CD8-positive, alpha-beta memory T cell (primary cell): ENCODE data around the gene ZFYVE21. TPM values are rescaled to one million over a fixed set of nuclear protein-coding genes. Genes with fewer than 3 reads are reported as not detected.

ENCODE experiments used
- CTCF ChIA-PET: fragments of 350-600 bp; sonication (Branson Sonifier 250); formaldehyde crosslinking; loops from one replicate; lab custom pipeline; 2021; ENCODE audit warnings: antibody characterized with exemption; lab: Charles Lee
- POLR2A ChIA-PET: fragments of 350-600 bp; sonication (Branson Sonifier 250); formaldehyde crosslinking; loops from one replicate; lab custom pipeline; 2021; ENCODE audit warnings: antibody characterized with exemption; lab: Charles Lee
- DNase-seq, 5 donors: peaks; one replicate each; pipeline versions ENCODE4 v3.0.0 to v3.0.0-alpha.2; 2020 to 2022; ENCODE audit warnings: mixed read lengths in 1 of 5
- H3K27ac ChIP-seq: one replicate; pipeline ENCODE4 v1.7.0; 2013; ENCODE audit warnings: low read depth, mild to moderate bottlenecking, low read length, moderate library complexity
- H3K27me3 ChIP-seq: 2 replicates; pipeline ENCODE4 v1.7.0; 2013; ENCODE audit warnings: low read length, mild to moderate bottlenecking; ENCODE audit not compliant: insufficient read depth, poor library complexity, severe bottlenecking
- H3K36me3 ChIP-seq: 2 replicates; pipeline ENCODE4 v1.7.0; 2013; ENCODE audit warnings: mild to moderate bottlenecking, low read length, moderate library complexity; ENCODE audit not compliant: insufficient read depth
- H3K4me1 ChIP-seq: 2 replicates; pipeline ENCODE4 v1.7.0; 2013; ENCODE audit warnings: mild to moderate bottlenecking, low read length, moderate library complexity; ENCODE audit not compliant: insufficient read depth
- H3K4me3 ChIP-seq: 2 replicates; pipeline ENCODE4 v1.7.0; 2013; ENCODE audit warnings: mild to moderate bottlenecking, low read length
- H3K9me3 ChIP-seq: 2 replicates; pipeline ENCODE4 v1.7.0; 2013; ENCODE audit warnings: mild to moderate bottlenecking, low read length
- H3K27ac Mint-ChIP-seq, 8 donors: one replicate each; pipeline ENCODE4 v1.8.0; 2020 to 2021; ENCODE audit warnings: mixed read lengths in 8 of 8, mild to moderate bottlenecking in 6 of 8, inconsistent platforms in 3 of 8, moderate library complexity in 3 of 8
- H3K27me3 Mint-ChIP-seq, 2 donors: one replicate each; pipeline ENCODE4 v1.8.0; 2020 to 2021; ENCODE audit warnings: mixed read lengths in 2 of 2, mild to moderate bottlenecking in 1 of 2, moderate library complexity in 1 of 2
- H3K36me3 Mint-ChIP-seq, 3 donors: one replicate each; pipeline ENCODE4 v1.8.0; 2020 to 2021; ENCODE audit warnings: mixed read lengths in 3 of 3, inconsistent platforms in 1 of 3, mild to moderate bottlenecking in 1 of 3
- H3K4me1 Mint-ChIP-seq, 3 donors: one replicate each; pipeline ENCODE4 v1.8.0; 2020 to 2021; ENCODE audit warnings: mixed read lengths in 3 of 3, inconsistent platforms in 1 of 3, mild to moderate bottlenecking in 1 of 3
- H3K4me3 Mint-ChIP-seq, 7 donors: one replicate each; pipeline ENCODE4 v1.8.0; 2020 to 2021; ENCODE audit warnings: mixed read lengths in 7 of 7, mild to moderate bottlenecking in 6 of 7, moderate library complexity in 4 of 7, inconsistent platforms in 2 of 7
- H3K9me3 Mint-ChIP-seq, 5 donors: one replicate each; pipeline ENCODE4 v1.8.0; 2020 to 2022; ENCODE audit warnings: mixed read lengths in 5 of 5, mild to moderate bottlenecking in 3 of 5, moderate library complexity in 2 of 5, inconsistent platforms in 1 of 5
- polyA plus RNA-seq: library from polyadenylated mRNA; unstranded; fragments of 300-500 nt; fragmentation: Illumina TruSeq; gene quantifications from one replicate; pipeline ENCODE4 v1.2.3, GENCODE V29; 2021
- total RNA-seq, 2 experiments: library from RNA; stranded (reverse); gene quantifications; one replicate each; pipeline ENCODE4 v1.2.3, GENCODE V29; 2021

ZFYVE21 gene
- total and polyA plus RNA-seq, 3 experiments from 2014 or later = 15.1 to 18.1 (median 15.9) TPM

DNA sequence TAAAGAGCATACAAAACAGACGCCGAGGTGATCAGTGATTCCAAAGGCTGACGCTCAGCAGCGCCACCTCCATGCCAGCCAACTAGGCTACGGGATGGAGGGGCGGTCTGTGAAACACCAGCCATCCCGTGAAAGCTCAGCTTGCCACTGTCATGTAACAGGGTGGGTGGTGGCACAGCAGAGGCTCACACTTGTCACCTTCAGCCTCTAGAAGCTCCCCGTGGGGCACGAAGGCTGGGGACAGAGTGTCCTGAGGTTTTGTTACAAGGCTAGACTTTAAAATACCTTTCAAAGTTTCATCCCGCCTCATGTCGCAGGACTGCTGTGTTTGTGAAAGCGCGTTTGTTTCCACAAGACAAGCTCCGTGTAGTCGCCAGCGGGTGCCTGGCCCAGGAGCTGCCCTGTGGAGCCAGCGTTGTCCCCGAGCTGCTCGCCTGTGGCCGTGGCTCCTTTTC, 21.0 kb upstream of the ZFYVE21 start:
- Mint-ChIP-seq H3K36me3 (peaks cover 0 to 72% (median under 1%) of the 10 kb centered on the region in 3 donors), H3K4me3 (no peak overlapping the region), H3K27me3 (no peaks in the 10 kb centered on the region), H3K9me3 (no peaks in the 10 kb centered on the region), H3K27ac (no peak overlapping the region), H3K4me1 (peaks cover 4 to 9% (median 5%) of the 10 kb centered on the region in 3 donors)
- Histone ChIP-seq H3K4me1 (no peaks in the 10 kb centered on the region), H3K36me3 (peaks cover 20% of the 10 kb centered on the region), H3K27me3 (no peaks in the 10 kb centered on the region), H3K27ac (no peak overlapping the region), H3K9me3 (no peaks in the 10 kb centered on the region), H3K4me3 (no peak overlapping the region)
- no peak for DNase-seq
- POLR2A ChIA-PET = interaction anchor here (0.6 to 0.7 kb wide), 4 partner anchors 18 to 108 kb away, joined by 3 to 11 read pairs (median 4); no protein-coding TSS in a partner anchor
- CTCF ChIA-PET = interaction anchor here (1.0 kb wide), 1 partner anchor 9 kb away, joined by 4 read pairs; no protein-coding TSS in a partner anchor

DNA sequence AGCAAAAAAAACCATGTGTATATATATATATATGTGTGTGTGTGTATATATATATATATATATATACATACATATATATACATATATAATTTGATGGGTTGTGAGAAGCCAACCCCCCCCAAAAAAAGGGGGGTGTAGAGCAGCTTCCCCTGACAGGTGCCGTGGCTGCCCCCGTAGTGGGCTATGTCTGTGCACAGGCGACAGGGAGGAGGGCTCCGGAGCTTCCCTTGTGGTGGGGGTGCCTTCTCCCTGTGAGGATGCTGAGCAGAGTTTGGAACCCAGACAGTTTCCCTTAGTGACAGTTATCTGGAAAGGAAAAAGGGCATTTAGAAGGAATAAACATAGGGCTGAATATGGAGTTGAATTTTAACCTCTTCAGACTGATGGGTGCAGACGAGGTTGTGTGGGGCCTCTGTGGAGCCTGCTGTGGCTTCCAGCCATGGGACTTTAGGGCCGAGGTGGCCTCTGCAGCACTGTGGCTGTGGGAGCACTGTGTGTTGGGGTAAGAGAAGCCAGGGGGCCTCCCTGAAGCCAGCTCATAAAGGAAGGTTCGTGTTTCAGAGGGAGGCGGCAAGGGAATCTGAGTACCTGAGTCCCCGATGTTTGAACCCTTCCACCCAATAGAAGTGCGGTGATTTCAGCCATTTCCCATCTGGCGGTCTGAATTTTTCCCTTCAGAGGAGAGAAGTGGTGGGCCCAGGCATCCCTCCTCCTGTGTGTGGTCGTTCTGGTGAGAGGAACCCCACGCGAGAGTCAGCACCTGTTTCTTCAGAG, 20.1 kb upstream of the ZFYVE21 start:
- Histone ChIP-seq H3K27me3 (no peaks in the 10 kb centered on the region), H3K36me3 (peaks cover 20% of the 10 kb centered on the region), H3K4me3 (no peak overlapping the region), H3K9me3 (no peaks in the 10 kb centered on the region), H3K4me1 (no peaks in the 10 kb centered on the region), H3K27ac (no peak overlapping the region)
- Mint-ChIP-seq H3K4me3 (no peak overlapping the region), H3K9me3 (no peaks in the 10 kb centered on the region), H3K36me3 (peaks cover 0 to 71% (median 0%) of the 10 kb centered on the region in 3 donors), H3K27ac (peak overlapping the region in 3 of 8 donors; percentile 17 to 84 (median 62)), H3K27me3 (no peaks in the 10 kb centered on the region), H3K4me1 (peaks cover 3 to 9% (median 3%) of the 10 kb centered on the region in 3 donors)
- POLR2A ChIA-PET = interaction anchor here (0.8 kb wide), 1 partner anchor 111 kb away, joined by 8 read pairs; no protein-coding TSS in a partner anchor
- DNase-seq = no peak
- CTCF ChIA-PET = interaction anchor here (1.0 kb wide), 1 partner anchor 8 kb away, joined by 4 read pairs; no protein-coding TSS in a partner anchor

DNA sequence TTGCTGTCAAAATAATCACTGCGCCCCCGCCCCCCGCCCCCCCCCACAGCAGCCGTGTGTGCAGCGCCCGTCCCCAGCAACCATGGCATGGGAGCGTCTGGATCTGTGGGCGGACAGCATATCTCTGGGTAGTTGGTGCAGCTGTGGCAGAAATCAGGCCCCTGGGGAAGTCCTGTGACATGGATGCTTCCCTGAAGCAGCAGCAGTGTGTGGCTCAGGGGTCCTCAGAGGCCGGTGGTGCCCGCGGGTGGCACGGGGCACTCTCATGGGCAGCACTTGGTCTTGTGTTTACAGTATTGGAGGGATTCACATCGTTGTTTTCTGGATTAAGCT, 19.6 kb upstream of the ZFYVE21 start:
- Mint-ChIP-seq H3K9me3 (no peaks in the 10 kb centered on the region), H3K4me1 (peaks cover 3 to 9% (median 3%) of the 10 kb centered on the region in 3 donors), H3K4me3 (no peak overlapping the region), H3K27me3 (no peaks in the 10 kb centered on the region), H3K27ac (peak overlapping the region in 4 of 8 donors; percentile 38 to 63 (median 56)), H3K36me3 (peaks cover 0 to 70% (median 0%) of the 10 kb centered on the region in 3 donors)
- no peak for DNase-seq
- CTCF ChIA-PET = no interaction called here
- Histone ChIP-seq H3K27me3 (no peaks in the 10 kb centered on the region), H3K9me3 (no peaks in the 10 kb centered on the region), H3K4me1 (no peaks in the 10 kb centered on the region), H3K27ac (no peak overlapping the region), H3K4me3 (no peak overlapping the region), H3K36me3 (peaks cover 20% of the 10 kb centered on the region)
- POLR2A ChIA-PET = interaction anchor here (0.8 kb wide), 1 partner anchor 111 kb away, joined by 8 read pairs; no protein-coding TSS in a partner anchor

DNA sequence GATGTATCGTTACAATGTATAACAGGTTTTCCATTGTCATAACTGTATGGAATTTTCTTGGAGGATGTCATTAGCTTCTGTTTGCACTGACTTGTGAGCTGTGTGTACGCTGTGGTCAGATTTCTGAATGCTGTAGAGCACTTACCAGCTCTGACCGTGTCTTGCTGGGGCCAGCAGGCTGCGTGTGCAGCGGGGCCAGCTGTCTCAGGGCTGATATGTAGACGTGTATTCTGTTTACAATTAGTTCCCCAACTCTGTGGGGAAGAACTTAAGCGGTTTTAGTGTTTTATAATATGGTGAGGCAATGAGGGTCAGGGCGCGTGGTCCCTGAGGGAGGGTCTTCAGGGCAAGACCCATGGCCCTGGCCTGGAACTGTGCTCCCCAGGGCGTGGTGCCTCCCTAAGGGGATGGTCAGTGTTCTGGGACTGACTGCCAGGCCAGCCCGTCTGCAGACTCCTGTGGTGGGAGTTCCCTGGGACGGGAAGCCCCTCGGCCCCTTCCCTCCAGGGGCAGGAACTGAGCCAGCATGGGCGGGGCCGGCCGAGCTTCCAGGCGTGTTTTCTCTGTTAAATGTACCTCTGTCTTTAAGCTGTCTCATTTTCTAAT, 19.0 kb upstream of the ZFYVE21 start:
- Mint-ChIP-seq H3K27ac (peak overlapping the region in 5 of 8 donors; percentile 38 to 63 (median 52)), H3K4me3 (no peak overlapping the region), H3K27me3 (no peaks in the 10 kb centered on the region), H3K9me3 (no peaks in the 10 kb centered on the region), H3K36me3 (peaks cover 0 to 70% (median 0%) of the 10 kb centered on the region in 3 donors), H3K4me1 (peaks cover 3 to 9% (median 3%) of the 10 kb centered on the region in 3 donors)
- H3K27me3 ChIP-seq = no peaks in the 10 kb centered on the region
- H3K36me3 ChIP-seq = peaks cover 20% of the 10 kb centered on the region
- DNase-seq = no peak
- H3K9me3 ChIP-seq = no peaks in the 10 kb centered on the region
- ChIA-PET POLR2A (interaction anchor here (0.6 kb wide), 1 partner anchor 119 kb away, joined by 9 read pairs; no protein-coding TSS in a partner anchor), CTCF (no interaction called here)
- H3K4me3 ChIP-seq = no peak overlapping the region
- H3K4me1 ChIP-seq = no peaks in the 10 kb centered on the region
- H3K27ac ChIP-seq = no peak overlapping the region

DNA sequence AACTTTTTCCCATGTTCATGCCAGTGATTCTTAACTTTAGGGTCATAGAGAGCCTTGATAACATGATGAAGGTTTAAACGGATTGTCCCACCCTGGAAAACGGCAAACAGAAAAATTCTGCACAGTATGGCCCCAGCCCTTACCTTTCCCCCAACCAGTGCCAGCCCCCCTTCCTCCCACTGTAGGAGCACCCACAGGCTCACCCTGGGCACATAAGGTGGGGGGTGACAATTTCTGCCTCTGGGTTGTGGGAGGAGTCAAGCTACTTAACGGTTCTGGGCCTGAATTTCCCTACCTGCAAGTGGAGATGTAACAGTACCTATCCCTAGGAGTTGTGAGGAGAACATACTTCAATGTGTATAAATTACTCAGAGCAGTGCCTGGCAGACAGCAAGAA, 18.4 kb upstream of the ZFYVE21 start:
- Mint-ChIP-seq H3K4me3 (no peak overlapping the region), H3K36me3 (peaks cover 0 to 68% (median 0%) of the 10 kb centered on the region in 3 donors), H3K4me1 (peaks cover 3 to 9% (median 3%) of the 10 kb centered on the region in 3 donors), H3K27me3 (no peaks in the 10 kb centered on the region), H3K27ac (peak overlapping the region in 4 of 8 donors; percentile 33 to 72 (median 45)), H3K9me3 (no peaks in the 10 kb centered on the region)
- H3K36me3 ChIP-seq = peaks cover 20% of the 10 kb centered on the region
- no peaks in the 10 kb centered on the region for H3K9me3 ChIP-seq
- H3K27ac ChIP-seq = no peak overlapping the region
- CTCF ChIA-PET = no interaction called here
- H3K27me3 ChIP-seq = no peaks in the 10 kb centered on the region
- POLR2A ChIA-PET = no interaction called here
- no peak for DNase-seq
- H3K4me3 ChIP-seq = no peak overlapping the region
- H3K4me1 ChIP-seq = no peaks in the 10 kb centered on the region

DNA sequence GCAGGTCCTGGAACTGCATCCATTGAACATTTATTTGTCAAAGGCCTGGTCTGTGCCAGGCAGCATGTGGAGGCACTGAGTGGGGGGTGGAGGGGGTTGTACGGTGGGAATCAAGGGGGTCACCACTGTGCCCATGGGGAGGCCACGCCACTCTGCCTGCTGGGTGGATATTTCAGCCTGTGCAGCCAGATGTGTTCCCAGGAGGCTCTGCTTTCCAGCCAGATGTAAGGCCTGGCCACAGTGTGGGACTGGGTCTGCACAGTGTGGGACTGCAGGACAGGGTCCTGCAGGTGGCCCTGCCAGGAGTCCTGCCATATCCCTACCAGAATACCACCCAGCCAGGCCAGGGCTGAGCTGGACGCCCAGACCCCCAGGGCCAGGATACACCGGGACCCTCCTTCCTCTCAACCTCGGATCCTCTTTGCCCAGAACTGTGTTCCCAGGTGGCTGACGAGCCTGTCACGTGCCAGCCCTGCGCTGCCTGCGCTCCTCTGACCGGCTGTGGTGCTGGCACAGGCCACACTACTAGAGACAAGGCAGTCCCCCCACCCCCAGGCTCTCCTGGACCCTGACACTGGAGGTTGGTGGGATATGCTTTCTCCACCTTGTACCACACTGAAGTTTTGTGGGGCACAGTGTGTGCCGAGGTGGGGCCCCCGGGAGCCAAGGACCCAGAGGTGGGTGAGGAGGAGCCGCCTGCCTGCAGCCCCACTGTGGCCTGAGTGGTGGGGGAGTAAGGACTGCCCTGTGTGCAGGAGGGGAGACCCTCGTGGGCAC, 17.8 kb upstream of the ZFYVE21 start:
- Mint-ChIP-seq H3K9me3 (no peaks in the 10 kb centered on the region), H3K27ac (peak overlapping the region in 3 of 8 donors; percentile 33 to 72 (median 43)), H3K4me3 (no peak overlapping the region), H3K36me3 (peaks cover 0 to 71% (median 0%) of the 10 kb centered on the region in 3 donors), H3K27me3 (no peaks in the 10 kb centered on the region), H3K4me1 (peaks cover 3 to 9% (median 3%) of the 10 kb centered on the region in 3 donors)
- peaks cover 21% of the 10 kb centered on the region for H3K36me3 ChIP-seq
- H3K27ac ChIP-seq = no peak overlapping the region
- no peak overlapping the region for H3K4me3 ChIP-seq
- CTCF ChIA-PET = no interaction called here
- H3K9me3 ChIP-seq = no peaks in the 10 kb centered on the region
- H3K4me1 ChIP-seq = no peaks in the 10 kb centered on the region
- POLR2A ChIA-PET = no interaction called here
- DNase-seq = no peak
- H3K27me3 ChIP-seq = no peaks in the 10 kb centered on the region

DNA sequence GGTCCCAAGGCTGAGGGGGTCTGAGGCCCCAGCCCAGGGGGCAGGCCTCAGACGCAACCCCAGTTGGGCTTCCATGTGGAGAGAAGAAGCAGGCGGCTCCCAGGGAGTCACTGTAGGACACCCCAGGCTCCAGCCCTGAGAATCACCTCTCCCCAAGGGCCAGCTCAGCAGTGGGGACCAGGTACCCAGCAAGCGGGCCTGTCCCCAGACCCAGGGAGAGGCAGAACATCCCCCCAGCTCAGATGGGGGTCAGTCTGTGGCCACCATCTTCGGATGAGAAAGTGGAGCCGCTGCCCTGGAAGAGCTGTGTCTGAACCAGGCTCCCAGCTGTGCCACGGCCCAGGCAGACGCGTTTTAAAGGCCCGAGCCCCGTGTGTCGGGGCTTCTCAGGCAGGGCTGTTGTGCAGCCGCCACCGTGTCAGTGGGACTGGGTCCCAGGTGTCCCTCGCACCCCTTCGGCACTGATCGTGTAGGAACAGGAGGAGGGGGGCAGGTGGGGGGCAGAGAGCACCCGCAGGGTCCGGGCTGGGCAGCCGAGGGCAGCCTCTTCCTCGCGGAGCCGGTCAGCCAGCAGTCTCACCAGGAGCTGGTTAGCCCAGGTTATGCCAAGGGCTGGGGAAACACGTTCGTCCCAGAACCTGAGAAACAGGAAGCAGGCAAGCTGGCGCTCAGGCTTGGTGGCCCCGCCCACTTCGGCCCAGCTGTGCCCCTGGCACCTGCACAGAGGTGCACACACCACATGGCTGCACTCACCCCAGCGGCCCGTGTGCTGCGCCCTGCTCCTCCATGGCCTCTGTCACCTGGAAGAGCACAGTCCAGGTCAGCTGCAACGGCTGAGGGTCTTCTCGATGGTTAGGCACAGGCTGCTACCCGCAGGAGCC, 17.0 kb upstream of the ZFYVE21 start:
- CTCF ChIA-PET = no interaction called here
- Histone ChIP-seq H3K4me3 (no peak overlapping the region), H3K36me3 (peaks cover 15% of the 10 kb centered on the region), H3K27ac (no peak overlapping the region), H3K27me3 (no peaks in the 10 kb centered on the region), H3K4me1 (no peaks in the 10 kb centered on the region), H3K9me3 (no peaks in the 10 kb centered on the region)
- peak overlapping the region in 2 of 8 donors; percentile 19 to 42 for H3K27ac Mint-ChIP-seq
- POLR2A ChIA-PET = no interaction called here
- peaks cover 0 to 70% (median 0%) of the 10 kb centered on the region in 3 donors for H3K36me3 Mint-ChIP-seq
- H3K27me3 Mint-ChIP-seq = no peaks in the 10 kb centered on the region
- peaks cover 3 to 9% (median 5%) of the 10 kb centered on the region in 3 donors for H3K4me1 Mint-ChIP-seq
- H3K9me3 Mint-ChIP-seq = no peaks in the 10 kb centered on the region
- no peak for DNase-seq
- H3K4me3 Mint-ChIP-seq = no peak overlapping the region
